HEK293T (cell line): ENCODE measurements around the gene TMED3.

Source experiments
- FOXA1 ChIP-seq: fragments of 450-650 bp; IDR thresholded peaks from 2 replicates; pipeline ENCODE4 v1.6.1; 2016; ENCODE audit warnings: mild to moderate bottlenecking
- FOXM1 ChIP-seq: fragments of 450-650 bp; IDR thresholded peaks from 2 replicates; pipeline ENCODE4 v1.6.1; 2017; ENCODE audit warnings: mild to moderate bottlenecking, borderline replicate concordance
- HDGF ChIP-seq: fragments of 450-650 bp; IDR thresholded peaks from 2 replicates; pipeline ENCODE4 v1.6.1; 2017; ENCODE audit warnings: antibody characterized with exemption, borderline replicate concordance
- LEF1 ChIP-seq: fragments of 450-650 bp; IDR thresholded peaks from 2 replicates; pipeline ENCODE4 v1.6.1; 2017; ENCODE audit warnings: mild to moderate bottlenecking, borderline replicate concordance
- PKNOX1 ChIP-seq: fragments of 450-650 bp; IDR thresholded peaks from 2 replicates; pipeline ENCODE4 v1.6.1; 2016
- SP1 ChIP-seq: fragments of 450-650 bp; IDR thresholded peaks from 2 replicates; pipeline ENCODE4 v1.6.1; 2017
- SUZ12 ChIP-seq: fragments of 450-650 bp; IDR thresholded peaks from 2 replicates; pipeline ENCODE4 v1.6.1; 2016; ENCODE audit warnings: mild to moderate bottlenecking

GRCh38 chr15:79308874-79309273 lies 2.0 kb upstream of the TMED3 start:
- no peak for TF ChIP-seq LEF1
- no peak for TF ChIP-seq HDGF
- no peak for TF ChIP-seq SUZ12
- no peak for TF ChIP-seq PKNOX1
- no peak for TF ChIP-seq FOXM1
- no peak for TF ChIP-seq SP1
- no peak for TF ChIP-seq FOXA1
